HCT116 (cell line): Measurements from ENCODE around the gene KCNK2. TPM values are rescaled to one million over a fixed set of nuclear protein-coding genes. Genes with fewer than 3 reads are reported as not detected.

Experiments
- ATAC-seq: fragments of 200-7000 bp; cut with Tn5 transposase; 2 replicates; pipeline ENCODE4 v1.9.1; 2020; ENCODE audit warnings: mild to moderate bottlenecking, moderate library complexity
- BruUV-seq: library from RNA; stranded (reverse); fragments of 400-500 nt; replicated peaks from 2 replicates; lab custom pipeline; 2021; lab: Mats Ljungman, UMichigan
- CTCF ChIA-PET: fragments of 300-600 bp; sonication (Branson Sonifier 250); formaldehyde crosslinking; loops from one replicate; lab custom pipeline; 2021; ENCODE audit warnings: antibody characterized with exemption; lab: Charles Lee
- POLR2A ChIA-PET: fragments of 300-600, 350-600 bp; sonication (Branson Sonifier 250); formaldehyde crosslinking; loops from one replicate; lab custom pipeline; 2021; ENCODE audit warnings: antibody characterized with exemption; lab: Charles Lee
- RAD21 ChIA-PET, 2 experiments: fragments of 300-600 bp; sonication (Branson Sonifier 250); formaldehyde crosslinking; loops; one replicate each; lab custom pipeline; 2023; ENCODE audit warnings: low total read pairs in 2 of 2; ENCODE audit not compliant: uncharacterized antibody in 2 of 2, unreplicated experiment in 2 of 2, low non-redundant PET in 1 of 2; lab: Charles Lee
- DNase-seq: peaks from one replicate; pipeline ENCODE4 v3.0.0-alpha.2; 2010; ENCODE audit warnings: low read depth, low spot score
- H2AFZ ChIP-seq: fragments of 200-600 bp; shearing (Covaris generic), sonication (generic); 2 replicates; pipeline ENCODE4 v1.6.1; 2017; ENCODE audit warnings: low read depth, mixed run types, mixed read lengths, antibody characterized with exemption, low read length; ENCODE audit not compliant: poor library complexity, severe bottlenecking
- H3K27ac ChIP-seq: 2 replicates; pipeline ENCODE4 v1.5.1; 2012; ENCODE audit warnings: low read depth, low read length
- H3K27me3 ChIP-seq: fragments of 200-600 bp; sonication (generic); 2 replicates; pipeline ENCODE4 v1.6.1; 2016; ENCODE audit warnings: mixed run types, low read length, mixed read lengths; ENCODE audit not compliant: insufficient read depth
- H3K36me3 ChIP-seq, 2 experiments: fragments of 200-500 bp in 1 of 2; fragments of 200-600 bp in 1 of 2; sonication (Bioruptor generic) in 1 of 2; sonication (generic) in 1 of 2; 2 replicates each; pipeline versions ENCODE4 v1.5.1 to v1.6.1; 2014 to 2016; ENCODE audit warnings: low read length in 2 of 2, inconsistent platforms in 1 of 2, mixed read lengths in 1 of 2, mixed run types in 1 of 2; ENCODE audit not compliant: insufficient read depth in 2 of 2, control insufficient read depth in 1 of 2
- H3K4me1 ChIP-seq, 2 experiments: fragments of 200-600 bp in 1 of 2; sonication (generic) in 1 of 2; 2 replicates each; pipeline versions ENCODE4 v1.5.1 to v1.6.1; 2012 to 2017; ENCODE audit warnings: low read length in 2 of 2, inconsistent platforms in 1 of 2, mild to moderate bottlenecking in 1 of 2, mixed read lengths in 1 of 2, mixed run types in 1 of 2, moderate library complexity in 1 of 2; ENCODE audit not compliant: insufficient read depth in 2 of 2, control insufficient read depth in 1 of 2
- H3K4me2 ChIP-seq: fragments of 200-600 bp; sonication (generic); 2 replicates; pipeline ENCODE4 v1.6.1; 2017; ENCODE audit warnings: mixed run types, low read length, mixed read lengths
- H3K4me3 ChIP-seq, 2 experiments: fragments of 200-600 bp in 1 of 2; sonication (generic) in 1 of 2; replicated peaks in 1 of 2; 2 replicates each; pipeline ENCODE4 v1.5.1; 2011 to 2016; ENCODE audit warnings: low read length in 2 of 2, control low read depth in 1 of 2, low read depth in 1 of 2, mild to moderate bottlenecking in 1 of 2, mixed read lengths in 1 of 2, mixed run types in 1 of 2
- H3K79me2 ChIP-seq: fragments of 200-600 bp; sonication (generic); 2 replicates; pipeline ENCODE4 v1.6.1; 2017; ENCODE audit warnings: mild to moderate bottlenecking, mixed run types, low read length, moderate library complexity, mixed read lengths; ENCODE audit not compliant: insufficient read depth
- H3K9ac ChIP-seq: fragments of 200-600 bp; sonication (generic); 2 replicates; pipeline ENCODE4 v1.6.1; 2016; ENCODE audit warnings: low read length, mixed read lengths
- H3K9me2 ChIP-seq: fragments of 200-600 bp; sonication (generic), shearing (Covaris generic); 2 replicates; pipeline ENCODE4 v1.6.1; 2017; ENCODE audit warnings: mixed run types, mild to moderate bottlenecking, moderate library complexity; ENCODE audit not compliant: insufficient read depth
- H3K9me3 ChIP-seq, 2 experiments: fragments of 200-500 bp in 1 of 2; fragments of 200-600 bp in 1 of 2; sonication (Bioruptor generic) in 1 of 2; sonication (generic) in 1 of 2; 2 replicates each; pipeline ENCODE4 v1.6.1; 2014 to 2017; ENCODE audit warnings: low read length in 2 of 2, mixed read lengths in 2 of 2, inconsistent platforms in 1 of 2, low read depth in 1 of 2, mild to moderate bottlenecking in 1 of 2, mixed run types in 1 of 2, moderate library complexity in 1 of 2; ENCODE audit not compliant: control insufficient read depth in 1 of 2, insufficient read depth in 1 of 2
- H4K20me1 ChIP-seq: fragments of 200-600 bp; sonication (generic), shearing (Covaris generic); 2 replicates; pipeline ENCODE4 v1.6.1; 2017; ENCODE audit warnings: mixed run types, mild to moderate bottlenecking, moderate library complexity; ENCODE audit not compliant: insufficient read depth
- CBX3 ChIP-seq: IDR thresholded peaks from 2 replicates; pipeline ENCODE4 v1.6.1; 2012; ENCODE audit warnings: low read depth
- CEBPB ChIP-seq: IDR thresholded peaks from 2 replicates; pipeline ENCODE4 v1.6.1; 2012; ENCODE audit warnings: low read depth
- ELF1 ChIP-seq: IDR thresholded peaks from 2 replicates; pipeline ENCODE4 v1.6.1; 2012; ENCODE audit warnings: low read depth, borderline replicate concordance
- FOSL1 ChIP-seq: IDR thresholded peaks from 2 replicates; pipeline ENCODE4 v1.6.1; 2012; ENCODE audit warnings: low read depth
- JUND ChIP-seq: IDR thresholded peaks from 2 replicates; pipeline ENCODE4 v1.6.1; 2012
- POLR2A ChIP-seq: IDR thresholded peaks from 2 replicates; pipeline ENCODE4 v1.7.0; 2011; ENCODE audit warnings: borderline replicate concordance; ENCODE audit not compliant: insufficient read depth, insufficient read length; ENCODE audit errors: extremely low read depth
- RAD21 ChIP-seq: IDR thresholded peaks from 2 replicates; pipeline ENCODE4 v1.6.1; 2012; ENCODE audit warnings: low read depth, mild to moderate bottlenecking
- SIN3A ChIP-seq: IDR thresholded peaks from 2 replicates; pipeline ENCODE4 v1.6.1; 2012; ENCODE audit warnings: low read depth
- SP1 ChIP-seq: IDR thresholded peaks from 2 replicates; pipeline ENCODE4 v1.6.1; 2012; ENCODE audit warnings: low read depth
- SRF ChIP-seq: IDR thresholded peaks from 2 replicates; pipeline ENCODE4 v1.6.1; 2012; ENCODE audit warnings: low read depth
- TCF7L2 ChIP-seq: IDR thresholded peaks from 2 replicates; pipeline ENCODE4 v1.7.0; 2011; ENCODE audit warnings: borderline replicate concordance, inconsistent platforms; ENCODE audit not compliant: insufficient read depth, insufficient read length; ENCODE audit errors: extremely low read depth
- YY1 ChIP-seq: IDR thresholded peaks from 2 replicates; pipeline ENCODE4 v1.6.1; 2011; ENCODE audit warnings: low read length, low read depth, moderate library complexity, mild to moderate bottlenecking; ENCODE audit not compliant: insufficient replicate concordance; ENCODE audit errors: extremely low read depth
- ZFX ChIP-seq: fragments of 450-650 bp; IDR thresholded peaks from 2 replicates; pipeline ENCODE4 v1.6.1; 2017
- intact Hi-C: fragments of 100-400 bp; cut with micrococcal nuclease; formaldehyde crosslinking; loops from 2 replicates; pipeline ENCODE4 v1.10.0; 2022
- total RNA-seq: library from RNA; stranded (reverse); gene quantifications from one replicate; pipeline ENCODE4 v1.2.1, GENCODE V29; 2021; ENCODE audit not compliant: unreplicated experiment
- TF ChIP-seq, protein P1 (sequence below): IDR thresholded peaks from 2 replicates; pipeline ENCODE4 v1.6.1; 2012

The KCNK2 gene
- total RNA-seq, 1 experiment from 2014 or later: 0.27 TPM

DNA sequence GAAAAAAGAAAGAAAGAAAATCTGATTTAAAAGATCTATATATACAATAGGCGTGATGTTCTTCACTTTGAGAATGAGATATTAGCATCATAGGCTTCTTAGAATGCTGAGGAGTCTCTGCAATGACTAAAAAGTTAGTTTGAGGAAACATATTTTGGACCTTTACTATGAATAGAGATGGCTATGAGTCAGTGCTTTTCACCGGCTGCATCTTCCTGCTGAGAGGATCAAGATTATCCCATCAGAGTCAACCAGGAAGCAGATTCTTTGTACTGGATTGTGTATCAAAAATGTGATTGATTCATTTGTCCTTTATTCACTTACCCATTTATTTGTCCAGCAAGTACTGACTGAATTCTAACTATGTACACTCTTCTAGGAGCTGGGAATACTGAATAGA, 144.2 kb downstream of the KCNK2 start:
- no peak for ATAC-seq
- Histone ChIP-seq H3K9me2 (no peaks in the 10 kb centered on the region), H3K36me3 (no peaks in the 10 kb centered on the region)
- no peak for TF ChIP-seq JUND
- no peak for TF ChIP-seq SIN3A
- no peak for TF ChIP-seq CEBPB
- no peak for TF ChIP-seq TCF7L2
- no peak for TF ChIP-seq RAD21
- TF ChIP-seq, protein P1, sequence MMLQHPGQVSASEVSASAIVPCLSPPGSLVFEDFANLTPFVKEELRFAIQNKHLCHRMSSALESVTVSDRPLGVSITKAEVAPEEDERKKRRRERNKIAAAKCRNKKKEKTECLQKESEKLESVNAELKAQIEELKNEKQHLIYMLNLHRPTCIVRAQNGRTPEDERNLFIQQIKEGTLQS: no peak
- TF ChIP-seq SRF: no peak
- TF ChIP-seq, all 23 proteins: peak for 0
- no peak overlapping the region for H3K4me2 ChIP-seq
- DNase-seq: no peak
- no peaks in the 10 kb centered on the region for H3K27me3 ChIP-seq
- H3K9ac ChIP-seq: no peak overlapping the region
- BruUV-seq: no TSS peak
- ChIA-PET RAD21 (no interaction called here), CTCF (no interaction called here), POLR2A (no interaction called here)
- no peaks in the 10 kb centered on the region for H3K79me2 ChIP-seq
- H3K4me3 ChIP-seq: no peak overlapping the region
- H3K4me1 ChIP-seq: no peaks in the 10 kb centered on the region
- H3K9me3 ChIP-seq: no peaks in the 10 kb centered on the region
- H4K20me1 ChIP-seq: no peaks in the 10 kb centered on the region
- no peak overlapping the region for H3K27ac ChIP-seq
- intact Hi-C loops: no loop called here
- no peak overlapping the region for H2AFZ ChIP-seq

DNA sequence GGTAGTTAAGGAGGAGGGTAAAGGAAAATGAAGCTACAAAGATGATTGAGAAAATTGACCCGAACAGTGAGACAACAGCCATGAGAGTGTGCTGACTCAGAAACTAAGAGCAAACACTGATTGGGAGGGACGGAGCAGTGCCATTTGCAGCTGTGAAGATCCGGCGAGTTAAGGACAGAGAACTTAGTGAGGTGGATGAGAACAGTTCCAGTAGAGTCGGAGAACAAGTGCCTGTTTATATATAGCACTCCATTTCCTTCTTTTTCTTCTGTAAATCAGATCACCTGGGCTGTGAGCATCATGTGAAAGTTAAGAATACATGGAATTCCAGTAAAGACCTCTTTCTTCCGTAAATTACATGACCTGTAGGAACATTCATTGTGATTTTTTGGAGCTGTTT, 145.7 kb downstream of the KCNK2 start:
- H3K79me2 ChIP-seq: no peaks in the 10 kb centered on the region
- POLR2A ChIA-PET: no interaction called here
- RAD21 ChIA-PET: no interaction called here
- DNase-seq: no peak
- H2AFZ ChIP-seq: no peak overlapping the region
- no peaks in the 10 kb centered on the region for H3K4me1 ChIP-seq
- H4K20me1 ChIP-seq: no peaks in the 10 kb centered on the region
- no peak overlapping the region for H3K4me2 ChIP-seq
- no peak overlapping the region for H3K4me3 ChIP-seq
- H3K9me2 ChIP-seq: no peaks in the 10 kb centered on the region
- no peak overlapping the region for H3K27ac ChIP-seq
- TF ChIP-seq JUND: no peak
- no peak for TF ChIP-seq POLR2A
- no peak for TF ChIP-seq ZFX
- TF ChIP-seq TCF7L2: no peak
- no peak for TF ChIP-seq ELF1
- no peak for TF ChIP-seq SP1
- TF ChIP-seq SIN3A: no peak
- no peak for TF ChIP-seq YY1
- TF ChIP-seq FOSL1: no peak
- no peak for TF ChIP-seq CBX3
- no peak overlapping the region for H3K9ac ChIP-seq
- CTCF ChIA-PET: no interaction called here
- no TSS peak for BruUV-seq
- H3K36me3 ChIP-seq: no peaks in the 10 kb centered on the region
- H3K27me3 ChIP-seq: no peaks in the 10 kb centered on the region
- H3K9me3 ChIP-seq: no peaks in the 10 kb centered on the region
- ATAC-seq: no peak
- intact Hi-C loops: no loop called here
